Activated T-helper 17 cell treated with anti-CD3 and anti-CD28 coated beads, Interleukin-2, amount 50 U/mL, for 72 hours (primary cell): ENCODE data around the gene ZPR1. TPM values are rescaled to one million over a fixed set of nuclear protein-coding genes. Genes with fewer than 3 reads are reported as not detected.

ENCODE experiments used
- ATAC-seq: fragments of 150-1000 bp; cut with Tn5 transposase; replicated peaks from 2 replicates; pipeline ENCODE4 v1.10.0; 2021; ENCODE audit warnings: mild to moderate bottlenecking, moderate library complexity
- H3K27ac Mint-ChIP-seq: one replicate; pipeline ENCODE4 v1.8.0; 2022; ENCODE audit warnings: mixed read lengths
- H3K27me3 Mint-ChIP-seq: one replicate; pipeline ENCODE4 v1.8.0; 2022; ENCODE audit warnings: mixed read lengths
- H3K36me3 Mint-ChIP-seq: one replicate; pipeline ENCODE4 v1.8.0; 2022; ENCODE audit warnings: low read depth, mild to moderate bottlenecking, mixed read lengths
- H3K4me1 Mint-ChIP-seq: one replicate; pipeline ENCODE4 v1.8.0; 2022; ENCODE audit warnings: mixed read lengths
- H3K4me3 Mint-ChIP-seq: one replicate; pipeline ENCODE4 v1.8.0; 2022; ENCODE audit warnings: mild to moderate bottlenecking, mixed read lengths
- H3K9me3 Mint-ChIP-seq: one replicate; pipeline ENCODE4 v1.8.0; 2022; ENCODE audit warnings: mixed read lengths
- total RNA-seq, 2 donors: library from RNA; stranded (reverse); gene quantifications; one replicate each; pipeline ENCODE4 v1.2.3, GENCODE V29; 2022

The ZPR1 gene
- total RNA-seq, 2 donors from 2014 or later = 66.4 to 98.1 TPM

DNA sequence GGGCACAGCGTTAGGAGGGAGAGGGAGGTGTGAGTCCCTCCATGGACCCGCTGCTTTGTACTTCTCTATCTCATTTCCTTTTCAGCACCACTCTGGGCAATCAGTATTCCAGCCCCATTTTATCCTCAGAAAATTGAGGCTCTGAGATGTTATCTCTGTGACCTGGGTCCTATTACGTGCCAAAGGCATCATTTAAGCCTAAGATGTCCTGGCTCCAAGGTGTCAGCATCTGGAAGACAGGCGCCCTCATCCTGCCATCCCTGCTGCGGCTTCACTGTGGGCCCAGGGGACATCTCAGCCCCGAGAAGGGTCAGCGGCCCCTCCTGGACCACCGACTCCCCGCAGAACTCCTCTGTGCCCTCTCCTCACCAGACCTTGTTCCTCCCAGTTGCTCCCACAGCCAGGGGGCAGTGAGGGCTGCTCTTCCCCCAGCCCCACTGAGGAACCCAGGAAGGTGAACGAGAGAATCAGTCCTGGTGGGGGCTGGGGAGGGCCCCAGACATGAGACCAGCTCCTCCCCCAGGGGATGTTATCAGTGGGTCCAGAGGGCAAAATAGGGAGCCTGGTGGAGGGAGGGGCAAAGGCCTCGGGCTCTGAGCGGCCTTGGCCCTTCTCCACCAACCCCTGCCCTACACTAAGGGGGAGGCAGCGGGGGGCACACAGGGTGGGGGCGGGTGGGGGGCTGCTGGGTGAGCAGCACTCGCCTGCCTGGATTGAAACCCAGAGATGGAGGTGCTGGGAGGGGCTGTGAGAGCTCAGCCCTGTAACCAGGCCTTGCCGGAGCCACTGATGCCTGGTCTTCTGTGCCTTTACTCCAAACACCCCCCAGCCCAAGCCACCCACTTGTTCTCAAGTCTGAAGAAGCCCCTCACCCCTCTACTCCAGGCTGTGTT is 41.1 kb upstream of the ZPR1 start:
- Mint-ChIP-seq H3K36me3 (no peaks in the 10 kb centered on the region), H3K4me1 (no peaks in the 10 kb centered on the region), H3K27ac (no peak overlapping the region), H3K4me3 (no peak overlapping the region), H3K9me3 (no peaks in the 10 kb centered on the region), H3K27me3 (no peaks in the 10 kb centered on the region)
- ATAC-seq = no peak

DNA sequence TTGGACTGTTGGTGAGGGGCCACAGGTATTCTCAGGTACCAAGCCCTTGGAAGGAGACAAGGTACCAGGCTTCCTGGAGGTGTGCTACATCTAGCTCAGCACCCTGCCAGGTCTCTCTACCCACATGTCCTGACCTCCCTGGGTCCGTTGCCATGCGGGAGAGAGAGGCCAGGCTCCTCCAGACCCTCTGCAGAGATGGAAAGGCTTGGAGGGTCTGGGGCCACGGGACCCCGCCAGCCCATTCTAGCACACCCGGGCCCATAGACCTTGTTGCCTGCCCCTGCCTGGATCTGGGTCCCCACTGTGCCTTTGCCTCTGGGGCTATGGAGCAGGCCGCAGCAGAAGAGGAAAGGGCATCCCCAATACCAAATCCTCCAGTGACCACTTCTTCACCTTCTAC is 39.6 kb upstream of the ZPR1 start:
- Mint-ChIP-seq H3K9me3 (no peaks in the 10 kb centered on the region), H3K4me3 (no peak overlapping the region), H3K27ac (no peak overlapping the region), H3K27me3 (no peaks in the 10 kb centered on the region), H3K4me1 (no peaks in the 10 kb centered on the region), H3K36me3 (no peaks in the 10 kb centered on the region)
- no peak for ATAC-seq

DNA sequence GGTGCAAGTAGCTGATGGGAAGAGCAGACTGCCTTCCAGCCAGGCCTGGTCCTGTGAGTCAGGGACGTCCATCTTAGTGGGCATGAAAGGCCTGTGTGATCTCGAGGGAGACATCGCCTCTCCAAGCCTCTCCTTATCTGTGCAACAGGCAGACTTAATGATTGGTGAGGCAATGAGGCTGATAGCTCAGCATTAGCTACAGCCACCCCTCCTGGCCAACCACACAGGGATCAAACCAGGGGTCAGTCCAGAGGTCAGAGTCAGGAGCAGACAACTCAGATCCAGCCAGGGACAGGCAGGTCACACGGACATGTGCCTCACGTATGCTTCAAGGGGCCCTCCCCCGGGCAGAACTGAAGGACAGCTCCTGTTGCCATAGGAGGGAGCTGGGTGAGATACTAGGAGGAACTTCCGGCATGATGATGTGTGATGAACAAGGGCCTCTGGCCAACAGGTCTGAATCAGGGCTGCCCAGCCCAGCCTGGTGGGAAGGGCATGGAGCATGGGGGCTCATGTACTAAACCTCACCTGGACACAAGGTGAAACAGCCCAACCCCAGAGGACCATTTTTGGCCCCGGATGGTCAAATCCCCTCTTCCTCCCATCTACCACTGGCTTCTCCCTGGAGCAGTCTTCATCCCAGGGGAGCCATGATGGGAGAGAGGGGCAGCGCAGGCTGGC is 39.1 kb upstream of the ZPR1 start:
- H3K9me3 Mint-ChIP-seq = no peaks in the 10 kb centered on the region
- no peaks in the 10 kb centered on the region for H3K27me3 Mint-ChIP-seq
- no peak for ATAC-seq
- no peak overlapping the region for H3K4me3 Mint-ChIP-seq
- no peak overlapping the region for H3K27ac Mint-ChIP-seq
- H3K36me3 Mint-ChIP-seq = no peaks in the 10 kb centered on the region
- H3K4me1 Mint-ChIP-seq = no peaks in the 10 kb centered on the region

DNA sequence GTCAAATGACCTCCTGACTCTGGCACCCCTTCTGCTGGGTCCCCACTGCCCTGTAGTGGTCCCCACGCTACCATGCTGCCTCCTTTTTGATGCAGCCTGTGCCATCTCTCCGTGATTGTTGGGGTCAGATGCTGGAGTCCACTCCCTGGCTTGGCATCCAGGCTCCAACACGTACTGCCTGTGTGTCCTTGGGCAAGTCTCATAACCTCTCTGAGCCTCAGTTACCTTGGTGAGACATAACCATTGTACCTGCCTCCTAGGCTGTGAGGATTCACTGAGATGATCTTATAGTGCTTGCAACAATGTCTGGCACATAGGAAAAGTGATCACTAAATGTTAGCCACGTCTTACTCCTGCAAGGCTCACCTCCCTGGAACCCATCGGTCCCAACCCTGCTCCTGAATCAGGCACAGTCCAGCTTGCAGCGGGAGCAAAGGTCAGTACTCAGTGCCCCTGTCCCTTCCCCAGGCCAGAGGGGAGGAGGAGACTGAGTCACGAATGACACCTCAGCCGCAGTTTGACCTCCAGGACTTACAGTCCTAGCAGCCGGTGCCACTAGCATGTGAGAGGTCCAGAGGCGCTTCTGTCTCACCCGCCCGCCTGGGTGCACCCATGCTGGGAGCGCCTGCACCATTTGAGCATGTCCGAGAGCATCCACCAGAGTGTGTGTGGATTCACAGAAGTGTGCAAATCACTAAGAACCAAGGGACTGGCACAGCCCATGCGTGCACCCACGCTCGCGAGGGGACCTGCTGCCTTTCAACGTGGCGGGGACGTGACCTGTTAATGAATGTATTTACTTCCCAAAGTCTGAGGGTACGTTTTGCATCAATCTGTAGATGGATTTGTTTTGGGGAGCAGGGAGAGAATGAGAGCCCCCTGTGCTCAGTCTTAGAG is 38.3 kb upstream of the ZPR1 start:
- no peak overlapping the region for H3K4me3 Mint-ChIP-seq
- no peaks in the 10 kb centered on the region for H3K36me3 Mint-ChIP-seq
- no peaks in the 10 kb centered on the region for H3K4me1 Mint-ChIP-seq

DNA sequence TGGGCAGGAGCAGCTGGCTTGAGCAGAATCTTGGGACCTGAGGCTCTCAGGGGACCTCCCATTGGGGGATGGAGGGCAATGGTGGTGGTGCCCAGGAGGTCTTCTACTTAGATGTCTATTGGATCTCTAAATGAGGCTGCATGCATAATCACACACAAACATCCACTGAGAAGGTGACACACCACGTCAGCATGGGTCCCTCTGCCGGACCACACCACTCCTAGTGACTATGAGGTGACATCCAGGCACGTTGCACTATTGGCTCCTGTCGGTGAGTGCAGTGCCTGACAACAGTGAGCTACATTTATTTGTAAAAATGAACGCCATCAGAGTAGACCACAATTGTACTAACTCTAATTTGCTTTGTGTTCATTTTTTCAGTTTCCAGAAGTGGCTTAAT is 37.6 kb upstream of the ZPR1 start:
- ATAC-seq = no peak
- Mint-ChIP-seq H3K9me3 (no peaks in the 10 kb centered on the region), H3K27me3 (no peaks in the 10 kb centered on the region), H3K27ac (no peak overlapping the region), H3K36me3 (no peaks in the 10 kb centered on the region), H3K4me1 (no peaks in the 10 kb centered on the region), H3K4me3 (no peak overlapping the region)

More for the DNA sequence above, 38.3 kb upstream of the ZPR1 start:
- H3K9me3 Mint-ChIP-seq = no peaks in the 10 kb centered on the region
- no peaks in the 10 kb centered on the region for H3K27me3 Mint-ChIP-seq
- H3K27ac Mint-ChIP-seq = no peak overlapping the region
- ATAC-seq = no peak

DNA sequence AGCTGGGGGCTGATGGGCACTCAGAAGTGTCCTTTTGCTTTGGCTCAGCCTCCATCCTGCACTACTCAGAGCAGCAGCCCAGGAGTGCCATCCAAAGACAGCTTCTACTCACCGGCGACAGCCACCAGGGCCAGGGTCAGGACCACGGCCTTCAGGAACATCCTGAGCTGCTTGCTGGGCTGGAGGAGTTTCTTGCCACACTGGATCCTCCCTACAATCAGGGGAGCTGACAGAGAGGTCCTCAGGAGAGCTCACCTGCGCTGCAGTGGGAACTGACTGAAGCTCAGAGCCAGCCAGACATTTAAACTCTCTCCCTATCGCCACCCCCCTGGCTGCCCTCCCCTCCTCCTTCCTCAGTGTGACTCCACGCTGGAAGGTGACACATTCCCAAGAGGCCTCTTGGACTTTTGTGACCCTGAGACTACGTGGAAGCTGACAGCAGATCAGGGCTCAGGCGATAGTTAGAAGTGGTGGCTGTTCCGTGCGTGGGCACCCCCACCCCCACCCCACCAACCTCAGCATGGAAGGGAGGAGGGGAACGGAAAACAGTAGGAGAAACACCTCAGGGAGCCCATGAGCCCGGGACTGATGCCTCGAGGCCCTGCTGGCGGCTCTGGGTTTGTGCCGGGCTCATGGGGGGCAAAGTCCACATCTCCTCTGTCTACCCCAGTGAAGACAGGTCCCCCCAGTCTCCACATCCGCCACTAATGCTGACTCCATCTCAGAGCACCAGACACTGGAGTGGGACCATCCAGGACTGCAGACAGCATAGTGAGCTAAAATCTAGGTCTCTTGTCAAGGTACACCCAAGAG is 35.4 kb upstream of the ZPR1 start, which contains the start of gene APOA4:
Gene APOA4, minus strand, starts transcription at position 274 of the 813 bp plus-strand sequence. Its CDS starts 113 bp downstream, at position 161.
- Mint-ChIP-seq H3K27me3 (no peaks in the 10 kb centered on the region), H3K36me3 (no peaks in the 10 kb centered on the region), H3K27ac (no peak within 1 kb of the TSS), H3K4me1 (no peaks in the 10 kb centered on the region), H3K4me3 (no peak within 1 kb of the TSS), H3K9me3 (no peaks in the 10 kb centered on the region)
- no peak for ATAC-seq

DNA sequence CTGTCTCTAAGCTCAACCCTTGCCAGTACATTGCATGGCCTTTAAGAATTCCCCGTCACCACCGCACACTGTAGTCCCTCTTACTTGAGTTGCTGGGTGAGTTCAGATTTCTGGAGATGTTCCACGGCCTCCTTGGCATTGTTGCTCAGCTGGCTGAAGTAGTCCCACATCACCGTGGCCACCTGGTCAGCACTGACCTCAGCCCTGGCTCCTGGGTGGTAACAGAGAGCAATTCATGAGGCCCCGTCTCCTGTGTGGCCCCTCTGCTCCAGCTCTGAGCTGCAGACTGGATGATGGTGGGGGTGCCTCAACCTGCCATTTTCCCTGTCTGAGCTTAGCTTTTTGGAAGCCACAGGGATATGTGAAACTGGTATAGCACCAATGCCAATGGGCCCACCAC is 34.8 kb upstream of the ZPR1 start:
- H3K9me3 Mint-ChIP-seq = no peaks in the 10 kb centered on the region
- no peaks in the 10 kb centered on the region for H3K27me3 Mint-ChIP-seq
- no peak for ATAC-seq
- no peaks in the 10 kb centered on the region for H3K36me3 Mint-ChIP-seq
- no peak overlapping the region for H3K4me3 Mint-ChIP-seq
- no peak overlapping the region for H3K27ac Mint-ChIP-seq
- H3K4me1 Mint-ChIP-seq = no peaks in the 10 kb centered on the region

DNA sequence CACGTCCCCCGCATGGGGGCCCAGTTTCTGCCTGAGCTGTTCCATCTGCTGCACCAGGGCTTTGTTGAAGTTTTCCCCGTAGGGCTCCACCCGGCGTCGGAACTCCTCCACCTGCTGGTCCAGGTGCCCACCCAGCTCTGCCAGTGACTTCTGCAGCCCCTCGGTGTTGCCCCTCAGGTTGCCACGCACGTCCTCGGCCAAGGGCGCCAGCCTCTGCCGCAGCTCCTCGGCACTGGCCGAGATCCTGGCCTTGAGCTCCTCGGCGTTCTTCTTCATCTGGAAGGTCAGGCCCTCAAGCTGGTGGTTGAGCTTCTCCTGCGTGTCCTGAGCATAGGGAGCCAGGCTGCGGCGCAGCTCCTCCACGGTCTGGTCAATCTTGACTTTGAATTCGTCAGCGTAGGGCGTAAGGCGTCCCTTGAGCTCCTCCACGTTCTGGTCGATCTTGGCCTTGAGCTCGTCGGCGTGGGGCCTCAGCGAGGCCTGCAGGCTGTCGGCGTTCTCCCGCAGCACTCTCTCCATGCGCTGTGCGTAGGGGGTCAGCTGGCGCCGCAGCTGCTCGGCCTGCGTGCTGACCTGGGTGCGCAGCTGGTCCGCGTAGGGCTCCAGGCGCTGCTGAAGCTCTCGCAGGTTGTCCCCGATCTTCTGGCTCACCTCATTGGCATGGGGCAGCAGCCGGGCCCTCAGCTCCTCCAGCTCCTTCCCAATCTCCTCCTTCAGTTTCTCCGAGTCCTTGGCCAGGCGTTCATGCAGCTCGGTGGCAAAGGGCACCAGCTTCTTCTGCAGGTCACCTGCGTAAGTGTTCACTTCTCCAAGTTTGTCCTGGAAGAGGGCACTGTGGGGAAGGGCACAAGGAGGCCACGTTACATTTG is 33.5 kb upstream of the ZPR1 start:
- H3K4me1 Mint-ChIP-seq = no peaks in the 10 kb centered on the region
- H3K4me3 Mint-ChIP-seq = no peak overlapping the region
- no peaks in the 10 kb centered on the region for H3K9me3 Mint-ChIP-seq
- no peaks in the 10 kb centered on the region for H3K27me3 Mint-ChIP-seq
- no peaks in the 10 kb centered on the region for H3K36me3 Mint-ChIP-seq
- ATAC-seq = no peak
- no peak overlapping the region for H3K27ac Mint-ChIP-seq

DNA sequence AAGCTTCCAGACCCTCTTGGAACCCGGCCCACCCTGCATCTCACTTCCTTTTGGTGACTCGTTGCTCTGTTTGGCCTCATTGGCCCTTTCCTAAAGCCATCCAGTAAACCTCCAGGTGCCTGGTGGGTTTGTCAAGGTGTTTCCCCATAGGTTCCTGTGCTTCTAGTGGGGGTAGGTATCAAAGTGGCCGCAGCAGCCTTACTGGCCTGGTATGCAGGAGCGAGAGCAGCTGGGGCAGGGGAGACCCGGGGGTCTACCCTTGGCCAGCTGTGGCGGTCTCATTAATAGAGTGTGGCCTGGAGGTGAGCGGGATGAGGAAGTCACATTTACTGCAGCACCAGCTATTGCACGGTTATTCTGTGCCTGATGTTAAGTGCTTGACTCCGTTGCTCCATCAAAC is 31.2 kb upstream of the ZPR1 start:
- H3K27me3 Mint-ChIP-seq = no peaks in the 10 kb centered on the region
- ATAC-seq = no peak
- H3K4me1 Mint-ChIP-seq = no peaks in the 10 kb centered on the region
- no peaks in the 10 kb centered on the region for H3K36me3 Mint-ChIP-seq
- H3K9me3 Mint-ChIP-seq = no peaks in the 10 kb centered on the region
- no peak overlapping the region for H3K4me3 Mint-ChIP-seq
- H3K27ac Mint-ChIP-seq = no peak overlapping the region

DNA sequence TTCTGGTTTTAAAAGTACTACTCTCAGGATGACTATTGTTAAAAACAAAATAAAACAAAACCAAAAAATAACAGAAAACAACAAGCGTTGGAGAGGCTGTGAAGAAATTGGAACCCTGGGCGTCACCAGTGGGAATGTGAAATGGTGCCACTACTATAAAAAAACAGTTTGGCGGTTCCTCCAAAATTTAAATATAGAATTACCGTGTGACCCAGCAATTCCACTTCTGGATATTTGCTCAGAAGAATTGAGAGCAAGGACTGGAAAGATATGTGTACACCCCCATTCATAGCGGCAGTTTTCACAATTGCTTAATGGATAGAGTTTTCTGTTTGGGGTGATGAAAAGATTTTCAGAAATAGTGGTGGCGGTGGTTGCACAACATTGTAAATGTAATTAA is 26.7 kb upstream of the ZPR1 start:
- Mint-ChIP-seq H3K4me3 (no peak overlapping the region), H3K9me3 (no peaks in the 10 kb centered on the region), H3K36me3 (no peaks in the 10 kb centered on the region), H3K27ac (no peak overlapping the region), H3K27me3 (no peaks in the 10 kb centered on the region), H3K4me1 (no peaks in the 10 kb centered on the region)
- no peak for ATAC-seq

DNA sequence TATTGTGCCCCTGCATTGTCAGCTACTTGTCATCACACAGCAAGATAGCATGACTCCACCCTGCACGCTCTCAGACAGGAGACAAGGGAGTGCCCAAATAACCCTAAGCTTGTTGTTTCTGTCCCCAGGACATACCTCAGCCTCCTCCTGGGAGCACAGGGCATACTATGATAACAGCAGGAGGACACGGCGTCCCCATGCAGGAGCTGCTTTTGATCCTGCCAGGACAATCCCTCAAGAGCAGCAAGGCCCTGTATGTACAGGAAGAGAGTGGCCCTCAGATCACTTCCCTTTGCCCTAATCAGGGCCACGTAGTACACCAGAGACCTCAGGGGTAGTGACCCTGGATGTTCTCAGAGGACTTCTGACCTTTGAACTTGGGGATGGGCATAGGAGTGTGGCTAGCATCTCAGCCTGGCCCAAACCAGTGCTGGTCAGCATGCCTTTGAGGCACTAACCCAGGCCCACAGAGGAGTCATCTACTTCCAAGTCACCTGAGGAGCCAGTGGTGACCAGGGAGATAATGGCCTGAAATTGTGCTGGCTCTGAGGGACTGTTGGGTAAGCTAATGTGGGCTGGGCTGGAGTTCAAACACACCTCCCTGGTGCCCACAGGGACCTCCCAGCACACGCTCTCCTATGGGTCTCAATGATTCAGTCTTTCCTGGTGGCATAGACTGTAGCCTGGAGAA is 26.1 kb upstream of the ZPR1 start:
- no peak for ATAC-seq
- Mint-ChIP-seq H3K4me1 (no peaks in the 10 kb centered on the region), H3K9me3 (no peaks in the 10 kb centered on the region), H3K27me3 (no peaks in the 10 kb centered on the region), H3K27ac (no peak overlapping the region), H3K36me3 (no peaks in the 10 kb centered on the region), H3K4me3 (no peak overlapping the region)

DNA sequence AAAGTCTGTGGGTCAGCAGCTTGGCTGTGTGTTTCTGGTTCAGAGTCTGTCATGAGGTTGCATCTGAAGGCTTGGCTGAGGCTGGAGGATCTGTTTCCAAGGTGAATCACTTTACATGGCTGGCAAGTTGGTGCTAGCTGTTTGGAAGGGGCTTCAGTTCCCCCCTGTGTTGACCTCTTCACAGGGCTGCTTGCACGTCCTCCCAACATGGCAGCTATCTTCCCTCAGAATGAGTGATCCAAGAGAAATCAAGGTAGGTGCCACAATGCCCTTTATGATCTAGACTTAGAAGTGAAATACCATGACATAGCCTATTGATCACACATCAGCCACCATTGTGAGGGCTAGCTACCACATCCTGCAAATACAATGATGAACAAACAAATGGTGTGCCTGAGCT is 25.3 kb upstream of the ZPR1 start:
- no peak overlapping the region for H3K27ac Mint-ChIP-seq
- no peaks in the 10 kb centered on the region for H3K36me3 Mint-ChIP-seq
- H3K27me3 Mint-ChIP-seq = no peaks in the 10 kb centered on the region
- H3K4me1 Mint-ChIP-seq = no peaks in the 10 kb centered on the region
- no peaks in the 10 kb centered on the region for H3K9me3 Mint-ChIP-seq
- peak; percentile 23 for ATAC-seq
- H3K4me3 Mint-ChIP-seq = no peak overlapping the region

DNA sequence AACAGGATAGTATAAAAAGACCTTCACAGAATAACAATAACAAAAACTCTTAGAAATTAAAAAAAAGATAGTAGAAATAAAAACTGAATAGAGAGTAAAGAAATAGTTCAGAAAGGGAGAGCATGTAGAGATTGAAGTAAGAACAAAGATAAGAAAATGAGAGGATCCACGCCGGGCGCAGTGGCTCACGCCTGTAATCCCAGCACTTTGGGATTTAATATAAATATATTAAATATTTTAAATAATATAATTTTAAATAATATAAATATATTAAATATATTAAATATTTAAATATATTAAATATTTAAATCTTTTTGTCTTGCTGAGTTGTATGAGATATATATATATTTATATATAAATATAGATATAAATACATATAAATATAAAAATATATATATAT is 24.3 kb upstream of the ZPR1 start:
- Mint-ChIP-seq H3K27me3 (no peaks in the 10 kb centered on the region), H3K27ac (no peak overlapping the region), H3K4me3 (no peak overlapping the region), H3K36me3 (no peaks in the 10 kb centered on the region), H3K4me1 (no peaks in the 10 kb centered on the region), H3K9me3 (no peaks in the 10 kb centered on the region)
- ATAC-seq = no peak
